ENCODE results near the gene ECEL1. TPM values are rescaled to one million over a fixed set of nuclear protein-coding genes. Genes with fewer than 3 reads are reported as not detected.
A peak's percentile ranks its signal among the peaks of the same experiment; 100 is the strongest.

ECEL1 gene
- polyA plus RNA-seq, 3 donors from 2014 or later, result not detected

DNA sequence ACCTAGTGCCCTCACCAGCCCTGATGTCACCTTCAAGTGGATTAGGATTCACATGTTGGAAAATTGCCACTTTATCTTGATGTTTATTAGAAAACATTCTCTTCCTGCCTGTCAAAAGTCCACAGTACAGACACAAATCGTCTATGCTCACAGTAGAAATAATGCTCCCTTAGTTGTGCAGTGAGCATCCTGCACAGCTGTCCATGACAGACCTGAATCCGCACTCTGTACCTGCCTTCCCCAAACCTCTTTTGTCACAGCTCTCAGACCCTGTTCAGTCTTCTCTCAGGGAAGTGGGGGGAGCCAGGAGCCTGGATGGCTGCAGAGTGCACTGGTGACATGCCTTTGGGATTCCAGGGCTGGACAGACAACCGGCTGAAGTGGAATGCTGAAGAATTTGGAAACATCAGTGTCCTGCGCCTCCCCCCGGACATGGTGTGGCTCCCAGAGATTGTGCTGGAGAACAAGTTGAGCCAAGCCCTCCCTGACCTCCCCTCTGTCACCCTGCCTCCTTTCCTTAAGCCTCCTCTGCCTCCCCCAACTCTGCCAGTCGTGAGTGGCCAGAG, 40.4 kb upstream of the ECEL1 start:
- H3K27me3 Mint-ChIP-seq (ENCODE audit: low read depth in 3 of 3), result peaks cover 6 to 15% (median 9%) of the 10 kb centered on the region in 3 donors
- H3K36me3 Mint-ChIP-seq, result no peaks in the 10 kb centered on the region
- no peak overlapping the region for H3K4me3 Mint-ChIP-seq
- no peak overlapping the region for H3K27ac Mint-ChIP-seq
- no peak for DNase-seq
- no peaks in the 10 kb centered on the region for H3K9me3 Mint-ChIP-seq
- H3K4me1 Mint-ChIP-seq, result peaks cover 13 to 14% of the 10 kb centered on the region in 2 donors

DNA sequence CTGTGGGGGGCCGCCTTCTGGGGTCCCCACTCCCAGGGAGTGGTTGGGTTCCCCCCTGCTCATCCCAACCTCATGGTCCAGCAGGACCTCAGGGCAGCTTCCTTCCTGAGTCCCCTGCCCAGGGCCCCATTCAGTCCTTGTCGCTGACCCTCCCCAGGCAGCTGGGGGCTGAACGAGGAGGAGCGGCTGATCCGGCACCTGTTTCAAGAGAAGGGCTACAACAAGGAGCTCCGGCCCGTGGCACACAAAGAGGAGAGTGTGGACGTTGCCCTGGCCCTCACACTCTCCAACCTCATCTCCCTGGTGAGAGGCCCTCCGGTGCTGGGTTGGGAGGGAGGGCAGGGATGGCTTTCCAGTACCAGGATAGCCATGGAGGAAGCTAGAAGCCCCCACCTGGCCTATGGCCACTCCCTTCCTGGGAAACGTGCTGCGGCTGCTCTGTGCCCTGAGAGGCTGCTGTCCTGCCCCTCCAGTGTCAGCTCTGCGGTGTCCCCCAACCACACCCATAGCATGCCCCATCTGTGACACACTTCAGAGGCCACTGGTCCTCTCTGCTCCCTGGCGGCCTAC, 38.8 kb upstream of the ECEL1 start:
- no peak overlapping the region for H3K4me3 Mint-ChIP-seq

DNA sequence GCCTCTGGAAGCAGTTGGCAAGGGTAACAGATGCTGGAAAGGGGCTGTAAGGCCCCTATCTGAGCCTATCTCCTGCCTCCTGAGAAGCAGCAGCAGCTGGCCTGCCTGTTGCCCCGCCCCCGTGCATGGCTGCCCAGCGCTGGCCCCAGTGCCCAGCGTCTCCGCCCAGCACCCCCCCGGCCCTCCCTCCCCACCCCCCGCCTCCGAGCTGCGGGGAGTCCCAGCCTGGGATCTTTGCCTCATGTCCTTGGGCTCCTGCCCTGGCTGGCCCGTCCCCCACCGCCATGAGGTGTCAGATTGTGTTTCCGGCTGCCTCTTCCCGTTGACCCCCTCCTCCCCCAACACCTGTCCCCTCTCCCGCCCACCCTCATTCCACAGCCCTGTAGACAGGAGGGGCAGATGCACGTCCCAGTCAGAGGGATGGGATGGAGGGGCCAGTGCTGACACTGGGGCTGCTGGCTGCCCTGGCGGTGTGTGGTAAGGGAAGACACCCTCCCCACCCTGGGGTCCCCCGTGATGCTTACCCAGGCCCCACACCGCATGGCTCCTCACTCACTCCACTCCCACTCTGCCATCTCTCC, 38.2 kb upstream of the ECEL1 start, which contains the start of gene CHRND:
Gene CHRND (plus strand): TSS at position 370 of the 581 bp plus-strand sequence. CDS start 56 bp downstream, at position 426.
- H3K4me3 Mint-ChIP-seq, result no peak within 1 kb of the TSS
- no peaks in the 10 kb centered on the region for H3K9me3 Mint-ChIP-seq
- H3K4me1 Mint-ChIP-seq, result peaks cover 14 to 17% of the 10 kb centered on the region in 2 donors
- H3K27me3 Mint-ChIP-seq (ENCODE audit: low read depth in 3 of 3), result peaks cover 9 to 20% (median 10%) of the 10 kb centered on the region in 3 donors
- H3K27ac Mint-ChIP-seq, result no peak within 1 kb of the TSS
- DNase-seq, result no peak
- no peaks in the 10 kb centered on the region for H3K36me3 Mint-ChIP-seq

More for the DNA sequence above, 38.8 kb upstream of the ECEL1 start:
- H3K36me3 Mint-ChIP-seq, result no peaks in the 10 kb centered on the region
- no peaks in the 10 kb centered on the region for H3K9me3 Mint-ChIP-seq
- peaks cover 9 to 18% (median 9%) of the 10 kb centered on the region in 3 donors for H3K27me3 Mint-ChIP-seq (ENCODE audit: low read depth in 3 of 3)
- peaks cover 14 to 16% of the 10 kb centered on the region in 2 donors for H3K4me1 Mint-ChIP-seq
- no peak overlapping the region for H3K27ac Mint-ChIP-seq
- DNase-seq, result no peak

DNA sequence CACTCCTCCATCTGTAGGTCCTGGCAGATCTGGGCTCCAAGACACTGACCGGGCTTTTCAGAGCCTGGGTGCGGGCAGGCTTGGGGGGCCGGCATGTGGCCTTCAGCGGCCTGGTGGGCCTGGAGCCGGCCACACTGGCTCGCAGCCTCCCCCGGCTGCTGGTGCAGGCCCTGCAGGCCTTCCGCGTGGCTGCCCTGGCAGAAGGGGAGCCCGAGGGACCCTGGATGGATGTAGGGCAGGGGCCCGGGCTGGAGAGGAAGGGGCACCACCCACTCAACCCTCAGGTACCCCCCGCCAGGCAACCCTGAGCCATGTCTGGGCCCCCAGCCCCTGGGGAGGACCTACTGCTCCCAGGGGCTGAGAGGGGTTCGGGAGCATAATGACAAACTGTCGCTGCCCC, 37.6 kb upstream of the ECEL1 start:
- no peak overlapping the region for H3K27ac Mint-ChIP-seq
- H3K27me3 Mint-ChIP-seq (ENCODE audit: low read depth in 3 of 3), result peaks cover 9 to 18% (median 11%) of the 10 kb centered on the region in 3 donors
- no peak overlapping the region for H3K4me3 Mint-ChIP-seq
- no peak for DNase-seq
- no peaks in the 10 kb centered on the region for H3K9me3 Mint-ChIP-seq
- H3K4me1 Mint-ChIP-seq, result peaks cover 14 to 17% of the 10 kb centered on the region in 2 donors
- no peaks in the 10 kb centered on the region for H3K36me3 Mint-ChIP-seq

DNA sequence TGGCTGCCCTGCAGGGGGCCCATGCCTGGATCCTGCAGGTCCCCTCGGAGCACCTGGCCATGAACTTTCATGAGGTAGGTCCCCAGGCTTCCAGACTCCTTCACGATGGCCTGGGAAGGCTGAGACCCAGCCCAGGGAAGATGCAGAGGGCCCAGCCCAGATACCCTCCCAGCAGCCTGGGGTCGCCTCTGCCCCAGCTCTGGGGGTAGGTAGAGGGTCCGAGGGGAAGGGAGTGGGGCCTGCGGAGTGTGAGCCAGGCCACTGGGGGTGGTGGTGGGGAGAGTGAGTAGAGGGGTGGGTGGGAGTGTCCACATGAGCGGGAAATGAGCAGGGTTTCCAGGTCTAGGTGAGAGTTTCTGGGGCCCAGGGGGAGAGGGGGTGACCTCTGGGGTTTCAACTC, 37.1 kb upstream of the ECEL1 start:
- peaks cover 9 to 18% (median 11%) of the 10 kb centered on the region in 3 donors for H3K27me3 Mint-ChIP-seq (ENCODE audit: low read depth in 3 of 3)
- peaks cover 14 to 17% of the 10 kb centered on the region in 2 donors for H3K4me1 Mint-ChIP-seq
- H3K36me3 Mint-ChIP-seq, result no peaks in the 10 kb centered on the region
- H3K4me3 Mint-ChIP-seq, result no peak overlapping the region
- H3K27ac Mint-ChIP-seq, result no peak overlapping the region
- DNase-seq, result no peak
- no peaks in the 10 kb centered on the region for H3K9me3 Mint-ChIP-seq

DNA sequence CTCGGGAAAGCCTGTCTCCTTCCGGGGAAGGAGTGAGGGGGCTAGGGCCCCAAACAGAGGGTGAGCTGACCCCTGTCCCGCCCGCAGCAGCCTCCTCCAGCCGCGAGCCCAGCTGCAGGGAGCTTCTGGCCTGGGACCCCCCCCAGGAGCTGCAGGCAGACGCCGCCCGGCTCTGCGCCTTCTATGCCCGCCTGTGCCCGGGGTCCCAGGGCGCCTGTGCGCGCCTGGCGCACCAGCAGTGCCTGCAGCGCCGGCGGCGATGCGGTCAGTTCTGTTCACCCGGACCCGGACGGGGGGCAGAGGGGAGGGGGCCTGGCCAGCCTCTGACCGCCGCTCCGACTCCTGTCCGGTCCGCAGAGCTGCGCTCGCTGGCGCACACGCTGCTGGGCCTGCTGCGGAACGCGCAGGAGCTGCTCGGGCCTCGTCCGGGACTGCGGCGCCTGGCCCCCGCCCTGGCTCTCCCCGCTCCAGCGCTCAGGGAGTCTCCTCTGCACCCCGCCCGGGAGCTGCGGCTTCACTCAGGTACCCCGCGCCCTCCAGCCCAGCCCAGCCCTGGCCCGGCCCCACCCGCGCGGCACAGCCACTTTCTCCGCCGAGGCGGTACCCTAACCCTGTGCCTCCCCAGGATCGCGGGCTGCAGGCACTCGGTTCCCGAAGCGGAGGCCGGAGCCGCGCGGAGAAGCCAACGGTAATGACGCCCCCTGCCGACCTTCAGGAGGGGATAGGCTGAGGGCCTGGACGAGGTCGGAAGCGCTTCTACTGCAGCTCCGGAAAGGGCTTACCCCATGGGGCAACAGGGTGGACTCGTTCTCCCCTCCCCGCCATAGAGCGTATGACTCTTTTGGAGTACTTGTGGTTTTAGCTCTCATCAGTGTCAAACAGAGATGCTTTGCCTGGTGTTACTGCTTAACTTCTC, 36.3 kb upstream of the ECEL1 start:
- H3K36me3 Mint-ChIP-seq, result no peaks in the 10 kb centered on the region
- H3K9me3 Mint-ChIP-seq, result no peaks in the 10 kb centered on the region
- no peak for DNase-seq
- H3K4me1 Mint-ChIP-seq, result peaks cover 9 to 13% of the 10 kb centered on the region in 2 donors
- no peak overlapping the region for H3K27ac Mint-ChIP-seq
- peak overlapping the region in 1 of 5 donors; percentile 38 for H3K4me3 Mint-ChIP-seq
- peaks cover 9 to 18% (median 11%) of the 10 kb centered on the region in 3 donors for H3K27me3 Mint-ChIP-seq (ENCODE audit: low read depth in 3 of 3)

DNA sequence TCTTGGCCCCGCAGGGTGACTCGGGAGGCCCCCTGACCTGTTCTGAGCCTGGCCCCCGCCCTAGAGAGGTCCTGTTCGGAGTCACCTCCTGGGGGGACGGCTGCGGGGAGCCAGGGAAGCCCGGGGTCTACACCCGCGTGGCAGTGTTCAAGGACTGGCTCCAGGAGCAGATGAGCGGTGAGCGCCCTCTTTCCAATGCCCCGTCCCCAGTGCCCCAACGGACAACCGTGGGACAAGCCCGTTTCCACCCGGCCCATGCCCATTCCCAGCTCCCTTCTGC, 35.7 kb upstream of the ECEL1 start:
- Mint-ChIP-seq H3K4me3 (peak overlapping the region in 2 of 5 donors; percentile 62 to 70), H3K27me3 (ENCODE audit: low read depth in 3 of 3) (peaks cover 9 to 18% (median 11%) of the 10 kb centered on the region in 3 donors), H3K36me3 (peaks cover 0 to 3% (median 0%) of the 10 kb centered on the region in 3 donors), H3K4me1 (peaks cover 3 to 8% of the 10 kb centered on the region in 2 donors), H3K27ac (no peak overlapping the region), H3K9me3 (no peaks in the 10 kb centered on the region)
- no peak for DNase-seq

DNA sequence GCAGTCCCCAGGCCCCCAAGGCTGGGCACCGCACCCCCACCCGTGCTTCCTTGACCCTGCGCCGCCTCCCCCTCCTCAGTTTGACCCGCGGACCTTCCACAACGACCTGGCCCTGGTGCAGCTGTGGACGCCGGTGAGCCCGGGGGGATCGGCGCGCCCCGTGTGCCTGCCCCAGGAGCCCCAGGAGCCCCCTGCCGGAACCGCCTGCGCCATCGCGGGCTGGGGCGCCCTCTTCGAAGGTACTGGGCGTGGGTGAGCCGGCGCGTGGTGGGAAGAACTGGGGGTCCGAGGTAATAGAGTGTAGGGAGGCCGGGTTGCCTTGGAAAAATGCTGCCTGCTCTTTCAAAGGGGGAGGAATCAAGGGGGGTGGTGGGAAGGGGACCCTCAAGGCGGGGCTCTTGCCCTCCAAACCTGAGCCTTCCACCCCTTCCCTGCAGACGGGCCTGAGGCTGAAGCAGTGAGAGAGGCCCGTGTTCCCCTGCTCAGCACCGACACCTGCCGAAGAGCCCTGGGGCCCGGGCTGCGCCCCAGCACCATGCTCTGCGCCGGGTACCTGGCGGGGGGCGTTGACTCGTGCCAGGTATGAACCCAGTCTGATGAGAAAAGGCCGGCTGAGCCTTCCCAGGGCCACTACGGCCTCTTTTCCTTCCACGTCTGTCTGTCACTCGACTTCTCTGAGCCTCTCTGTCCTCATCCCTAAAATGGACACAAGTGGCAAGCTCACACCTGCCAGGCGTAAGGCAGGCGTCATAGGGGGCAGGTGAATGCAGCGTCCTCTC, 35.2 kb upstream of the ECEL1 start:
- Mint-ChIP-seq H3K4me1 (peaks cover 0 to 8% of the 10 kb centered on the region in 2 donors), H3K36me3 (peaks cover 0 to 3% (median 0%) of the 10 kb centered on the region in 3 donors), H3K27ac (no peak overlapping the region), H3K4me3 (peak overlapping the region in 4 of 5 donors; percentile 21 to 70 (median 58)), H3K9me3 (no peaks in the 10 kb centered on the region), H3K27me3 (ENCODE audit: low read depth in 3 of 3) (peaks cover 7 to 18% (median 10%) of the 10 kb centered on the region in 3 donors)
- no peak for DNase-seq

DNA sequence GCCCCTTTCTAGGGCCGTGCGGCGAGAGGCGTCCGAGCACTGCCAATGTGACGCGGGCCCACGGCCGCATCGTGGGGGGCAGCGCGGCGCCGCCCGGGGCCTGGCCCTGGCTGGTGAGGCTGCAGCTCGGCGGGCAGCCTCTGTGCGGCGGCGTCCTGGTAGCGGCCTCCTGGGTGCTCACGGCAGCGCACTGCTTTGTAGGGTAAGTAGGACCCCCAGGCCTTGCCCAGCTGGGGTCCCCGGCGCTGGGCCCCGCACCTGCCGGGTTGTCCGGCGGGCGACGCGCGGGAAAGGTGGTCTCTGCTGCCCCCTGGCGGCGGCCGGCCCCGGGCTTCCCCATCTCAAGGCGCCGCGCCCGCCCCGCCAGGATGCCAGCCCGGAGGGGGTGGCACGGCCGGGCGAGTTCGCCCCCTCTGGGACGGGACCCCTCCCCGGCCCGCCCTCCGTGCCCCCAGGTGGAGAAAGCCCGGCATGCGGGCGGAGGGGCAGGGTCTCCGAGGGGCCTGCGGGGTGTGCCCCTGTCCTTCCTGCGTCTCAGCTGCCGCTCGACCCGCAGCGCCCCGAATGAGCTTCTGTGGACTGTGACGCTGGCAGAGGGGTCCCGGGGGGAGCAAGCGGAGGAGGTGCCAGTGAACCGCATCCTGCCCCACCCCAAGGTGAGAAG, 34.5 kb upstream of the ECEL1 start:
- H3K4me1 Mint-ChIP-seq, result peaks cover 0 to 8% of the 10 kb centered on the region in 2 donors
- H3K27me3 Mint-ChIP-seq (ENCODE audit: low read depth in 3 of 3), result peaks cover 8 to 17% (median 8%) of the 10 kb centered on the region in 3 donors
- H3K36me3 Mint-ChIP-seq, result peaks cover 0 to 3% (median 0%) of the 10 kb centered on the region in 3 donors
- no peak overlapping the region for H3K27ac Mint-ChIP-seq
- peak; percentile 52 to 58 (median 56) for DNase-seq
- no peaks in the 10 kb centered on the region for H3K9me3 Mint-ChIP-seq
- H3K4me3 Mint-ChIP-seq, result peak overlapping the region in 1 of 5 donors; percentile 53

DNA sequence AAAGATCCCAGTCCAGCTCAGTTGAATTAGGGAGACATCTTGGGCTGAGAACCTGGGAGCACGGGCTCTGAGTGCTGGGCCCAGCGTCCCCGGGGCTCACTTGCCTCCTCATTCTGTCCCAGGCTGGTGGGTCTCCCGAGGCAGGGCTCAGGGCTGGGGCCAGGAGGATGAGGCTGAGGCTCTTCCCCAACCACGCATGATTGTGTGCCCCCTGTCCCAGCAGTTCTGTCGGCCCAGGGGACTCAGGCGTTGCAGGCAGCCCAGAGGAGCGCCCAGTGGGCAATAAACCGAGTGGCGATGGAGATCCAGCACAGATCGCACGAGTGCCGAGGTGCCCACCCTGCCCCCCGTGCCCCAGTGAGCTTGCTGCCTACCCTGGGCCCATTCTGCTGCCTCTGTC, 33.5 kb upstream of the ECEL1 start:
- Mint-ChIP-seq H3K4me1 (peaks cover 0 to 8% of the 10 kb centered on the region in 2 donors), H3K36me3 (peaks cover 0 to 3% (median 0%) of the 10 kb centered on the region in 3 donors), H3K27ac (no peak overlapping the region), H3K27me3 (ENCODE audit: low read depth in 3 of 3) (peaks cover 8 to 13% (median 9%) of the 10 kb centered on the region in 3 donors), H3K4me3 (peak overlapping the region in 1 of 5 donors; percentile 69), H3K9me3 (no peaks in the 10 kb centered on the region)
- no peak for DNase-seq

DNA sequence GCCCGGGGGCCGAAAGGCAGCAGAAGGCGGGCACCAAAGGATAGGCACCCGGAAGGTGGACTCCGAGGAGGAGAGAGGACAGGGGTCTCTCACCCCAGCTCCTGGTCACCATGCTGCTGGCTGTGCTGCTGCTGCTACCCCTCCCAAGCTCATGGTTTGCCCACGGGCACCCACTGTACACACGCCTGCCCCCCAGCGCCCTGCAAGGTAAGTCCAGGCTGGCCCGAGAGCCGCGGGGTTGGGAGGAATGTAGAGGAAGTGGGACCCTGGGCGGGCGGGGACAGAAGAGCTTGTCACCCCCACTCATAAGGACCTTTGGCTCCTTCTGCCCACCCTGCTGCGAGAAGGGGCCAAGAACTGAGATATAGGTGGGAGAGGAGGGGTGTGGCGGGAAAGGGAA, 32.9 kb upstream of the ECEL1 start:
- Mint-ChIP-seq H3K36me3 (peaks cover 0 to 3% (median 0%) of the 10 kb centered on the region in 3 donors), H3K4me3 (peak overlapping the region in 1 of 5 donors; percentile 26), H3K27me3 (ENCODE audit: low read depth in 3 of 3) (peaks cover 7 to 13% (median 8%) of the 10 kb centered on the region in 3 donors), H3K4me1 (peaks cover 0 to 8% of the 10 kb centered on the region in 2 donors), H3K9me3 (no peaks in the 10 kb centered on the region), H3K27ac (no peak overlapping the region)
- DNase-seq, result no peak

DNA sequence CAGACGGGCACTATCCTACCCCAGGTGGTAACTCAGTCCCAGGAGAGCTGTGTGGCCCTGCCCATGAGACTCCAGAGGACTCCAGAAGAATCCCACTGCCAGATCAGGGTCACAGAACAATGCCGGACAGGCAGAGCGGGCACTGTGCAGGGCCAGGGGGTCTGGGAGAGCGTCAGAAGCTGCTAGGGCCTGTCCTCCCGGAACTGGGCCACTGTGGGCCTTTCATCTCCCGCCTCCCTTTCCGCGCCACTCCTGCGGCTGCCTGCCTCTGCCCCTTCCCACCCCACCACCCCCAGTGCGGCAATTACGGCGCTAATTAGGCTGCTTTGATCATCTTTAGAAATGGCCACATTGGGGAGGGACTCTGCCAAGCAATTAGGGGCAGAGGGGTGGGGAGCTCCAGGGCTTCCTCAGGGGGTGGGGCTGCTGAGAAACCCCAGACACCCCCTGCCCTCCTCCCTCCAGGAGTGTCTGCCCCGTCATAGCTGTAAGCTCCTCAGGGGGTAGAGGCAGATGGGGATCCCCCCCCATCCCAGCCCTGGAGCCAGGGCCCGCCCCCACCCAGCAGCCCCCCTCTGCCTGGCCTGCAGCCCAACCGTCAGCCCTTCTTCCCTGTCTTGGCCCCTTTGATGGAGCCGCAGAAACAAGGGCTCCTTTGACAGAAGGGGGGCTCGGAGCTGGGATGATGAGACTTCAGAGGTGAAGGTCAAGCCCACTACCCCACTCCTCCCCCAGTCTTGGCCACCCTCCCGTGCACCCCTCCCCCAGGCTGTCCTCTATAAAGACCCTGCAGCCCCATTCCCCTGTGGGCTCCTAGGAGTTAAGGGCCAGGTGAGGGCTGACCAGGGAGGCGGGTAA, 32.2 kb upstream of the ECEL1 start, which contains the start of gene PRSS56:
Gene PRSS56 (plus strand): TSS at position 808 of the 858 bp plus-strand sequence. CDS start 211 bp downstream, outside the sequence.
- Mint-ChIP-seq H3K9me3 (no peaks in the 10 kb centered on the region), H3K36me3 (peaks cover 0 to 3% (median 0%) of the 10 kb centered on the region in 3 donors), H3K27me3 (ENCODE audit: low read depth in 3 of 3) (peaks cover 7 to 13% (median 8%) of the 10 kb centered on the region in 3 donors), H3K4me3 (peak within 1 kb of the TSS in 1 of 5 donors; percentile 26), H3K4me1 (peaks cover 0 to 8% of the 10 kb centered on the region in 2 donors), H3K27ac (no peak within 1 kb of the TSS)
- DNase-seq, result no peak
